PC-9 (cell line): ENCODE measurements around the gene FLNB. TPM values are rescaled to one million over a fixed set of nuclear protein-coding genes. Genes with fewer than 3 reads are reported as not detected.

Source experiments
- BruUV-seq: library from RNA; stranded (reverse); fragments of 400-500 nt; replicated peaks from 2 replicates; lab custom pipeline; 2021; lab: Mats Ljungman, UMichigan
- CTCF ChIA-PET: fragments of 300-600 bp; sonication (Branson Sonifier 250); formaldehyde crosslinking; loops from one replicate; lab custom pipeline; 2022; ENCODE audit warnings: antibody characterized with exemption; lab: Charles Lee
- POLR2A ChIA-PET: fragments of 300-600 bp; sonication (Branson Sonifier 250); formaldehyde crosslinking; loops from one replicate; lab custom pipeline; 2022; ENCODE audit warnings: antibody characterized with exemption; ENCODE audit not compliant: unreplicated experiment; lab: Charles Lee
- DNase-seq, 2 experiments: peaks; one replicate each; pipeline versions ENCODE4 v3.0.0 to v3.0.0-alpha.2; 2015 to 2022; ENCODE audit warnings: mixed read lengths in 1 of 2
- H2AFZ ChIP-seq: fragments of 200-600 bp; sonication (generic); 2 replicates; pipeline ENCODE4 v1.8.1; 2017; ENCODE audit warnings: antibody characterized with exemption
- H3F3A ChIP-seq: fragments of 200-600 bp; sonication (generic); 2 replicates; pipeline ENCODE4 v1.8.1; 2017; ENCODE audit warnings: antibody characterized with exemption, mild to moderate bottlenecking, low read depth; ENCODE audit not compliant: insufficient read depth
- H3K27ac ChIP-seq: fragments of 200-600 bp; sonication (generic); 2 replicates; pipeline ENCODE4 v1.6.1; 2016; ENCODE audit warnings: mixed run types
- H3K27me3 ChIP-seq: fragments of 200-600 bp; sonication (generic); 2 replicates; pipeline ENCODE4 v1.6.1; 2016; ENCODE audit warnings: low read depth, mixed run types; ENCODE audit not compliant: insufficient read depth
- H3K36me3 ChIP-seq: fragments of 200-600 bp; sonication (generic); 2 replicates; pipeline ENCODE4 v1.6.1; 2016; ENCODE audit warnings: low read depth, mixed run types
- H3K4me1 ChIP-seq: fragments of 200-600 bp; sonication (generic); replicated peaks from 2 replicates; pipeline ENCODE4 v1.6.1; 2016; ENCODE audit warnings: mixed run types; ENCODE audit not compliant: insufficient read depth
- H3K4me2 ChIP-seq: fragments of 200-600 bp; sonication (generic); 2 replicates; pipeline ENCODE4 v1.6.1; 2017; ENCODE audit warnings: mixed run types
- H3K4me3 ChIP-seq: fragments of 200-600 bp; sonication (generic); 2 replicates; pipeline ENCODE4 v1.6.1; 2016; ENCODE audit warnings: mixed run types
- H3K79me2 ChIP-seq: fragments of 200-600 bp; sonication (generic); 2 replicates; pipeline ENCODE4 v1.6.1; 2017; ENCODE audit warnings: low read depth, mixed run types
- H3K9me2 ChIP-seq: fragments of 200-600 bp; sonication (generic); 2 replicates; pipeline ENCODE4 v1.8.1; 2017; ENCODE audit warnings: mild to moderate bottlenecking; ENCODE audit not compliant: insufficient read depth
- H3K9me3 ChIP-seq: fragments of 200-600 bp; sonication (generic); 2 replicates; pipeline ENCODE4 v1.8.1; 2016; ENCODE audit warnings: low read depth; ENCODE audit not compliant: insufficient read depth
- H4K20me1 ChIP-seq: fragments of 200-600 bp; sonication (generic); 2 replicates; pipeline ENCODE4 v1.8.1; 2017; ENCODE audit not compliant: insufficient read depth
- EZH2 ChIP-seq: fragments of 200-600 bp; sonication (generic); IDR thresholded peaks from 2 replicates; pipeline ENCODE4 v1.8.0; 2017; ENCODE audit warnings: antibody characterized with exemption, low read depth
- intact Hi-C: fragments of 100-400 bp; cut with micrococcal nuclease; formaldehyde crosslinking; loops from one replicate; pipeline ENCODE4 v1.10.0; 2022; ENCODE audit not compliant: unreplicated experiment
- total RNA-seq: library from RNA; stranded (reverse); gene quantifications from 2 replicates; pipeline ENCODE4 v1.2.3, GENCODE V29; 2021
- TF ChIP-seq, protein P1 (sequence below): fragments of 200-600 bp; sonication (generic); conservative IDR thresholded peaks from 2 replicates; pipeline ENCODE4 v1.6.1; 2017; ENCODE audit warnings: mixed run types, antibody characterized with exemption, mild to moderate bottlenecking, moderate library complexity

FLNB gene
- total RNA-seq, 1 experiment from 2014 or later = 349 TPM

DNA sequence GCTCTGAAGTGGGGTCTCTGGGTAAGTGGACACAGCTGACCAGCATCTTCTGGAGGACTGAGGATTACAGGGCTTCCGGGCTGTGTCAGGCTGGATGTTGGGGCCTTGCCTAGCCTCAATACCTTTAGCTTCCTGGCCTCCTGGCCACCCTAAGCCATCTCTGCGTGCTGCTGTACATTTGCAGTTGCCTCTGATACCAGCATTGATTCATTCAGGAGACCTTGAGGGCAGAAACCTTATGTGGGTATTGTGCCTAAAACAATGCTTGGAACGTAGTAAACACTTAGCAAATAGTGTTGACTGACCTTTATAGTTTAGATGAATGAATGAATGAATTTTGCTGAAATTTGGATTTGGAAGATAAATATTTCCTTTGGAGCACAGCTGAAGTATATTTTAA lies 97.0 kb downstream of the FLNB start:
- Histone ChIP-seq H3K9me2 (no peaks in the 10 kb centered on the region), H3F3A (peaks cover 18% of the 10 kb centered on the region; the same call in 1 of the 2 replicates), H3K27me3 (no peaks in the 10 kb centered on the region), H3K4me1 (no peaks in the 10 kb centered on the region; the same call in 1 of the 2 replicates), H3K27ac (no peak overlapping the region), H3K79me2 (0 out of 2 replicates have a peak, but pooled peaks cover 3% of the 10 kb centered on the region), H4K20me1 (no peaks in the 10 kb centered on the region), H3K36me3 (peaks cover 13% of the 10 kb centered on the region), H3K4me3 (no peak overlapping the region), H3K4me2 (no peak overlapping the region), H2AFZ (no peak overlapping the region), H3K9me3 (no peaks in the 10 kb centered on the region)
- intact Hi-C loops = loop anchor here (5.0 kb wide), 1 partner anchor 93 kb away; no protein-coding TSS in a partner anchor
- ChIA-PET CTCF (no interaction called here), POLR2A (no interaction called here)
- DNase-seq = no peak
- BruUV-seq = no TSS peak
- TF ChIP-seq, protein P1, sequence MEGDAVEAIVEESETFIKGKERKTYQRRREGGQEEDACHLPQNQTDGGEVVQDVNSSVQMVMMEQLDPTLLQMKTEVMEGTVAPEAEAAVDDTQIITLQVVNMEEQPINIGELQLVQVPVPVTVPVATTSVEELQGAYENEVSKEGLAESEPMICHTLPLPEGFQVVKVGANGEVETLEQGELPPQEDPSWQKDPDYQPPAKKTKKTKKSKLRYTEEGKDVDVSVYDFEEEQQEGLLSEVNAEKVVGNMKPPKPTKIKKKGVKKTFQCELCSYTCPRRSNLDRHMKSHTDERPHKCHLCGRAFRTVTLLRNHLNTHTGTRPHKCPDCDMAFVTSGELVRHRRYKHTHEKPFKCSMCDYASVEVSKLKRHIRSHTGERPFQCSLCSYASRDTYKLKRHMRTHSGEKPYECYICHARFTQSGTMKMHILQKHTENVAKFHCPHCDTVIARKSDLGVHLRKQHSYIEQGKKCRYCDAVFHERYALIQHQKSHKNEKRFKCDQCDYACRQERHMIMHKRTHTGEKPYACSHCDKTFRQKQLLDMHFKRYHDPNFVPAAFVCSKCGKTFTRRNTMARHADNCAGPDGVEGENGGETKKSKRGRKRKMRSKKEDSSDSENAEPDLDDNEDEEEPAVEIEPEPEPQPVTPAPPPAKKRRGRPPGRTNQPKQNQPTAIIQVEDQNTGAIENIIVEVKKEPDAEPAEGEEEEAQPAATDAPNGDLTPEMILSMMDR = no peak
- TF ChIP-seq EZH2 = no peak

DNA sequence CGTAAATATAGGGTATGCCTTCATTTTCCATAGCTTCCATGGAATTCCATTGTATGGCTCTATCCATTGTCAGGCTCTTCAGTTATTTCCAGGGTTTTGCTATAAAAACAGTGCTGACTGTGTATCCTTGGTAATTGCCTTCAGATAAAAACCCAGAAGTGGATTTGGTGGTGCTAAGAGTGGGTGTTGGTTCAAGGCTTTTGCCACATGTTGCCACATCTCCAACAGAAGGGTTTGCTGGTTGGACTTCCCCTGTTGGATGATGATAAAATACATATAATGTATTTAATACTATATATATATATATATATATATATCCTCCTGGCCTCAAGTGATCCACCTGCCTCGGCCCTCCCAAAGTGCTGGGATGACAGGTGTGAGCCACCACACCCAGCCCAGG lies 97.8 kb downstream of the FLNB start:
- Histone ChIP-seq H3K9me3 (no peaks in the 10 kb centered on the region), H3K4me1 (peaks cover 7% of the 10 kb centered on the region), H3K4me2 (no peak overlapping the region), H3K4me3 (no peak overlapping the region), H3F3A (peaks cover 25% of the 10 kb centered on the region), H4K20me1 (peaks cover 3% of the 10 kb centered on the region; the same call in 1 of the 2 replicates), H3K79me2 (no peaks in the 10 kb centered on the region), H2AFZ (no peak overlapping the region), H3K27me3 (no peaks in the 10 kb centered on the region), H3K9me2 (no peaks in the 10 kb centered on the region), H3K36me3 (peaks cover 17% of the 10 kb centered on the region), H3K27ac (no peak overlapping the region)
- BruUV-seq = no TSS peak
- TF ChIP-seq EZH2 = no peak
- TF ChIP-seq, protein P1 = no peak
- intact Hi-C loops = loop anchor here (5.0 kb wide), 1 partner anchor 94 kb away; no protein-coding TSS in a partner anchor
- CTCF ChIA-PET = no interaction called here
- POLR2A ChIA-PET = no interaction called here
- no peak for DNase-seq

DNA sequence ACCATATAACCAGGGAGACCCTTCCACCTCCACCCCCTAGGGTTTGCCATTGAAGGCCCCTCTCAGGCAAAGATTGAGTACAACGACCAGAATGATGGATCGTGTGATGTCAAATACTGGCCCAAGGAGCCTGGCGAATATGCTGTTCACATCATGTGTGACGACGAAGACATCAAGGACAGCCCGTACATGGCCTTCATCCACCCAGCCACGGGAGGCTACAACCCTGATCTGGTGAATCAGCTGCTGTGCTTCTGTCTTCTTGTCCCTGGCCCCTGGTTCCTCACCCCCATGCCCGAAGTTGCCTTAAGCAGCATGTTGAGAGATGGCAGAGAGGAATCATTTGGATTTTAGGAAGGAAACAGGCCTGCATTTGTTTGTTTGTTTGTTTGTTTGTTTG lies 98.4 kb downstream of the FLNB start:
- Histone ChIP-seq H3K4me3 (no peak overlapping the region), H3K4me2 (no peak overlapping the region), H3K27me3 (no peaks in the 10 kb centered on the region), H4K20me1 (peaks cover 9% of the 10 kb centered on the region; the same call in 1 of the 2 replicates), H3K9me2 (no peaks in the 10 kb centered on the region), H3K36me3 (peaks cover 21% of the 10 kb centered on the region), H3F3A (peaks cover 29% of the 10 kb centered on the region), H3K79me2 (no peaks in the 10 kb centered on the region), H2AFZ (no peak overlapping the region), H3K27ac (no peak overlapping the region), H3K9me3 (no peaks in the 10 kb centered on the region), H3K4me1 (peaks cover 12% of the 10 kb centered on the region)
- DNase-seq = no peak
- no TSS peak for BruUV-seq
- intact Hi-C loops = loop anchor here (5.0 kb wide), 1 partner anchor 94 kb away; no protein-coding TSS in a partner anchor
- POLR2A ChIA-PET = no interaction called here
- no peak for TF ChIP-seq EZH2
- TF ChIP-seq, protein P1 = no peak
- CTCF ChIA-PET = no interaction called here
